ENCODE results near the gene MAST4.

MAST4 gene

DNA sequence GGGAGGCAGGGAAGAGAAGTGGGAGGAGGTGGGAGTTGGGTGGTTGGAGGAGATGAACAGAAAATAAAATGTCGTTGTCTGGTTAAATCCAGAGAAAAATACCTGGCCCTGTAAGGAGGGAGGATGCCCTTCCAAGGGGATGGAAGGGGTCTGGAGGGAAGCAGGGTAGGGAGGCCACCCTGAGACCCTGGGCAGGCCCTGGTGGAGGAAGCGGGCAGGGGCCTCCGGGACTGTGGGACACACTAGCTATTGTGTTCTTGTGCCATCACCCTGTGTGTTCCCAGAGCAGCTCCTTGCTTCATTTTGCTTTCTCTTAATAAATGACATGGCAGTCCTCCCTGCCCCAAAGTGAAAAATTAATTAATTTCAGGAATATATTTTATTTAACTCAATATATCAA is 612.2 kb downstream of the MAST4 start:
- DNase-seq (ENCODE audit: low read depth) = no peak
- no peak for TF ChIP-seq CTCF (IDR thresholded peaks at IDR 0.05; ENCODE audit: insufficient read depth, low read depth, low read length, missing control alignments)
- no peak overlapping the region for H3K4me3 ChIP-seq (ENCODE audit: low read length)

GRCh38 chr5:67209141-67209771 is 613.1 kb downstream of the MAST4 start:
- peak; percentile 72 for TF ChIP-seq CTCF (IDR thresholded peaks at IDR 0.05; ENCODE audit: insufficient read depth, low read depth, low read length, missing control alignments)
- peak; percentile 86 for DNase-seq (ENCODE audit: low read depth)
- H3K4me3 ChIP-seq (ENCODE audit: low read length) = no peak overlapping the region

DNA sequence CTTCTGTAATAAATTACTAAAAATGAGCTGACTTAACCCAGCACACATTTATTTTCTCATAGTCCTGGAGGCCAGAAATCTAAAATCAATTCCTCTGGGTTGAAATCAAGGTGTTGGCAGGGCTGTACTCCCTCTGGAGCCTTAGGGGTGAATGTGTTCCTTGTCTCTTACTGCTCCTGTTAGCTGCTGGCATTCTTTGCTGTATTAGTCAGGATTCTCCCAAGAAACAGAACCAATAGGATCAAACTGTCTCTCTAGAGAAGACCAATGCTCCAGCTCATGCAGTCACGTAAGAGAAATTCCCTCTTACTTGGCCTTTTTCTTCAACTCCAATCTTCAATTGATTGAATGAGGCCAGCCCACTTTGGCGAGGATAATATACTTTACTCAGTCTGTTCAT is 615.7 kb downstream of the MAST4 start:
- peak; percentile 91 for DNase-seq (ENCODE audit: low read depth)
- H3K4me3 ChIP-seq (ENCODE audit: low read length) = no peak overlapping the region
- peak; percentile 21 for TF ChIP-seq CTCF (IDR thresholded peaks at IDR 0.05; ENCODE audit: insufficient read depth, low read depth, low read length, missing control alignments)

- peak; percentile 46 for DNase-seq (ENCODE audit: low read depth)
- no peak overlapping the region for H3K4me3 ChIP-seq (ENCODE audit: low read length)
- TF ChIP-seq CTCF (IDR thresholded peaks at IDR 0.05; ENCODE audit: insufficient read depth, low read depth, low read length, missing control alignments) = no peak
These were observed 617.8 kb downstream of the MAST4 start for GRCh38 chr5:67214036-67214435.

DNA sequence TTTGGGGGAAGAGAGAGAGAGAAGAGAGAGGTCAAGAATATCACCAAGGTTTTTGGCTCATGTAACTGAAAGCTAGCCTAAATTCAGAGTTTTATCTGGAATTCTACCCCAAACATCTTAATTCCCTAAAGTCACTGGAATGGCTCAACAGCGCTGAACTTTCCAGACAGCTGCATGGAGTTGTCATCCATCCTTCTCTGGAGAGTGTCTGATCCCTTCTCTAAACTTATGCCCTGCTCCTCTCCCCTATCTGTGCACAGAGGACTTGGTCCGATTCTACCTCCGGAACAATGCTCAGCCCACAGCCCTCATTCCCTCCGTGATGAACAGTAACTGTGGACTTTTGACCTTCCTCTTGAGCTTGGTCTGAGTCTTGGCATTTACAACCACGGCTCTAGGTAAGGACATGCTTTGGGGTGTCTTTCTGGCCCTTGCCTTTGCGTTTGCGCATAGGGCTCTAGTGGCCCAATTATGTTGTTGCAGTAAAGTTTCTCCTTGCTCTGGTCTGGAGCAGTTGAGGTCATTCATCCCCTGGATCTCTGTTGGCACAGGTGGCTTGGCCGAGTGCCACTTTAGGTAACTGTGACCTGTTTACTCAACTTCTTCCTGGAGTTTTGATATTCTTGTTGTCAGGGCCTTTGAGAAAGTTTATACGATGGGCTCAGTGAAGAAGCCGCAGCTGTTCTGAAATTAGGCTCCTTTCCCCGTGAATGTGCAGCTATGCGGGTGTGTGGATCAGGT is 618.7 kb downstream of the MAST4 start:
- DNase-seq (ENCODE audit: low read depth) = peak; percentile 7
- H3K4me3 ChIP-seq (ENCODE audit: low read length) = no peak overlapping the region
- no peak for TF ChIP-seq CTCF (IDR thresholded peaks at IDR 0.05; ENCODE audit: insufficient read depth, low read depth, low read length, missing control alignments)

DNA sequence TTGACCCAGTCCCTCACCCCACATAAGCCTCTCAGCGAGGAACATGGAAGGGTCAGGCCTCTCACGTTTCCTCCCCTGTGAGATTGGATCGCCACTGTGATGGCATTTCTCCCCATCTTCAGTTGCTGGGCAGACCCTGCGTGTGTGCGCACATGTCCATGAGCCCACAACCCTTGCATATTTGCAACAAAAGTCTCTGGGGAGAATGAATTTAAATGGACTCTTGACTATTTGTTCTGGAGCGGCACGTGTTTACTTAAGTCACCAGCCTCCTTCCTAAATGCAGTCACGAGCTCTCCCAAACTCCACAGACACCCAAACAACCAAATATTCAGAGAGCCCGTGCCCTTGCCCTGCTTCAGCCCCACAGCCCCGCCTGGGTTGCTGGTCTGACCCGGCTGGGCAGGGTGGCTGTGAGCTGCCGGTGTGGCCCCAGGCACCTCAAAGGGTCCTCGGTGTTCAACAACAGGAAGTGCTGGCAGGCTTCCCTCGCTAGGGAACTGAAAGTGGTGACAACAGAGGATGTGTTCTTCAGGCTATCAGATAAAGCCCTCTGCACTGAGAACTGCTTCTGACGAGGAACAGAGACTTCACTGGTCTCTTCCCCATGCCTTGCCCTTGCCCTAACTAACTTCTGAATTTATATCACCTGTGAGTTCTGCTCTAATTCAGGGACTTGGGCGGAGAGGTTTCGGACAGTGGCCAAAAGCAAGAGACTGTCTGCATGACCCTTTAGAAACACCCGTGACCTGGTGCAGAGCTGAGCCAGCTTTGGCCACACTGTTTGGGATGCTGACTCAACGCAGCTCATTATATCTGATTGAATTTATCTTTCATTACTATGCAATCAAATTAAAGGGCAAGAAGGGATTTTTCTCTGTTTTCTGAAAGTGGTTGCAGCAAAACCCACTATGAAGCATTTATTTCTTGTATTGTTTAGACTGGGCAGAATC is 619.6 kb downstream of the MAST4 start:
- no peak overlapping the region for H3K4me3 ChIP-seq (ENCODE audit: low read length)
- no peak for TF ChIP-seq CTCF (IDR thresholded peaks at IDR 0.05; ENCODE audit: insufficient read depth, low read depth, low read length, missing control alignments)
- no peak for DNase-seq (ENCODE audit: low read depth)

Measured in epithelial cell of esophagus (primary cell).